Activated CD4-positive, alpha-beta T cell treated with anti-CD3 and anti-CD28 coated beads, Interleukin-2, amount 50 U/mL, for 4 hours (primary cell): Measurements from ENCODE around the gene EREG.
"Not testable (repeated sequence)": the region's sequence is repeated elsewhere in the genome, so short reads cannot be mapped to it uniquely, and the experiment has no call there.

ENCODE experiments used
- DNase-seq, 2 experiments: peaks; one replicate each; pipeline ENCODE4 v3.0.0-alpha.2; 2020

Gene EREG

DNA sequence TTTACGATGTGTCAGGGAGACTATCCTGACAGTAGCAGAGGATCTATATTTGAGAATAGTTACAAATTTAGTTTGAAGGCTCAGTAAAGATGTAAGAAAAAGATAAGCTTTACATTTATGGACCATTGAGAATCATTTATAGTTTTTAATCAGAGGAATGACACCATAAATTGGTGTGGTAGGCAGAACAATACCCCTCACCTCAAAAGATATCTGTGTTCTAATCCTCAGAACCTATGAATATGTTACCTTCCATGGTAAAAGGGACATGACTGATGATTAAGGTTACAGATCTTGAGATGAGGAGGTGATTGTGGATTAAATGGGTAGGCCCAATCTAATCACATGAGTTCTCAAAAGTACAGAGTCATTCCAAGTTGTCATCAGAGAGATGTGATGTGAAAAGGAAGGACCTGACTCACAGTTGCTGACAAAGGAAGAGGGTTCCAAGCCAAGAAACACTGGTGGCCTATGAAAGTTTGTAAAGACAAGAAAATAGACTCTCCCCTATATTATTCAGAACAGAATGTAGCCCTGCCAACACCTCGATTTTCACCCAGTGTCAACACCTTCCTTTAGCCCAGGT is 27.0 kb downstream of the EREG start:
- no peak for DNase-seq

- DNase-seq, result no peak
Measured at GRCh38 chr4:74394476-74395136, 29.7 kb downstream of the EREG start.

- DNase-seq, result no peak
Measured at GRCh38 chr4:74395633-74396032, 30.7 kb downstream of the EREG start.

DNA sequence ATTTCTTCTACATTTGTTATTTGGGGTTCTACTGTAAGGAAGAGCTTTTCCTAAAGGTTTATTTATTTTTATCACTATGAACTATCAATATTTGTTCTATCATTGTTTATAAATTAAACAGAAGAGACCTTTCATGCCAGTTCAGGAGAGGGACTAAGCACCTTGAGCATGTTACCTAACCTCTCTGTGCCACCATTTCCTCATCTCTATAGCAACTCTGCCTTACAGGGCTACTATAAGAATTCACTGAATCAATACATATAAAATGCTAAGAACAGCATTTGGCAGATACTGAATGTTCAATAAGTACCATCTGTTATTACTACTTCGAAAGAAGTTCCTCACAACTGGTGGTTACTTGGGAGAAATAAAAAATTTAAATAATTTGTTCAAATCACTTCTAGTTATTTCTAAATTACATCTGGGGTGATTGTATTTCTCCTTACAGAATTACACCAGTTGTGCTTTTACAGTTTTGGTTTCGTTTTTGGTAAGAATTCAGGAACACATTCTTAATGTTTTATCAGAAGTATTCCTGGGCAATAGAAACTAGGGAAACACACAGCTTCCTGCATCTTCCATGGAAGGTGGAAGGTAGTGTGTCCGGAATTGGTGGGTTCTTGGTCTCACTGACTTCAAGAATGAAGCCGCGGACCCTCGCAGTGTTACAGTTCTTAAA is 32.9 kb downstream of the EREG start:
- no peak for DNase-seq

- not testable (repeated sequence) for DNase-seq
Measured at GRCh38 chr4:74398894-74399589, 34.1 kb downstream of the EREG start.

DNA sequence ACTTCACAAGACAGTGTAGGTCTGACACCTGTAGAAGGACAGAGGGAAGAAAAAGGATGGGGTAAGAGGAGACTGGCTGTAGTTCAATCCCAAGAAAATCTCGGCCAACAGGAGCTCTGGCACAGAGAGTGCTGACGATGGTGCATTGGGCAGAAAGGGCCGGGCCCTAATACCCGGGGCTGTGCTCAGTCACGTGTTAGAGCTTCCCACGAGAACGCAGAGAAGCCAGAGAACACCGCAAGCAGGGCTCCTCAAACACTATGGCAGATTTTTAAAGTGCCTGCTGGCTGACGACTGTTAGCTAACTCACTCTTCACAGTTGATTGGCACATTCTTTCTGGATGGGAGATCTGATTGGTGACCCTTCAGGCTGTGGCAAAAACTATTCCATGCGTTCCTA is 35.5 kb downstream of the EREG start:
- no peak for DNase-seq

- DNase-seq, result no peak
Measured at GRCh38 chr4:74402692-74403456, 37.9 kb downstream of the EREG start.

GRCh38 chr4:74407891-74408290 is 42.9 kb downstream of the EREG start:
- no peak for DNase-seq

- DNase-seq, result no peak
Measured at GRCh38 chr4:74408639-74409038, 43.7 kb downstream of the EREG start.

DNA sequence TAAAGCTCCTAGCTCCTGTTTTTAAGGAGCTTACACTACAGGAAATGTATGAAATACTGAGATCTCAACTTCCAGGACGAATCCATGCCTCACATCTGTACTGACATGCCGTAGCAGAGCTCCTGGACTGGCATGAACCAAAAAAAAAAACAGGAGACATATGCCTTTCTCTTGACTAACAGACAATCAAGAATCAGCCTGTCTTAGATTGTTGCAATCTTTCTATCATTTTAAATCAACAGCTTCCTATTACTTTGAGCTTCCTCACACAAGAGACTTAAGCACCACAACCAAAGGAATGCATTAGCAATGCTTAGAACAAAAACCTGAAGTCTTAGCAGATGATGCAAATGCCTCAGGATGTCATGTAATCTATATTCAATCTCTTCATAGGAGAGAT is 45.3 kb downstream of the EREG start:
- no peak for DNase-seq

DNA sequence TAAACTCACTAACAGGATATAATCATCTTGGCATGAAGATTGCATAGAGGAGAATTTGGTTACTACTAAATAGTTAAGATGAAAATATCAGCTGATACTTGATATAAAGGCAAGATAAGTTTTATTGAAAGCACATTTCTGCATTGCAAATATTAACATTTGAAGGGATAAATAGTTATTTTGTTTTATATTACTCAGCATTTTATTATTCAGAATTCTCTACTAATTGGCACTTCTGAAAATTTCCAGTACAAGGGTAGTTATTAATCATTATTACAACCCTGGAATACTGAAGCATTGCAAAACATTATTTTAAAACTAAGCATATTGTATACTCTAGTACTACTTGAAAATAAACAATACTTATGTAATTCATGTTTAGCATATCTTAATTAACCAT is 47.3 kb downstream of the EREG start:
- DNase-seq, result no peak

DNA sequence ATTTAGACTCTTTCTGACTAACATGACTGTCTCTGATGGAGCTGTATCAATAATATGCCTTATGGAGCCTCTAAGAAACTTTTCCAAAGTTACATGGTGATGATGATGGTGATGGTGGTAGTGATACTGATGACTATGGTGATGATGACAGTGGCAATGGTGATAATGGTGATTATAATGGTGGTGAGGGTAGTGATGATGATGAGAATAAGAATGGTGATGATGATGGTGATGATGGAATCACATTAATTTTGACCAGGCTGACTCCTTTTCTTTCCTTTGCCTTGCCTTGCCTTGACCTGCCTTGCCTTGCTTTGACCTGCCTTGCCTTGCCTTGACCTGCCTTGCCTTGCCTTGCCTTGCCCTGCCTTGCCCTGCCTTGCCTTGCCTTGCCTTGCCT is 48.3 kb downstream of the EREG start:
- no peak for DNase-seq

GRCh38 chr4:74414149-74414809 is 49.3 kb downstream of the EREG start:
- DNase-seq, result no peak

DNA sequence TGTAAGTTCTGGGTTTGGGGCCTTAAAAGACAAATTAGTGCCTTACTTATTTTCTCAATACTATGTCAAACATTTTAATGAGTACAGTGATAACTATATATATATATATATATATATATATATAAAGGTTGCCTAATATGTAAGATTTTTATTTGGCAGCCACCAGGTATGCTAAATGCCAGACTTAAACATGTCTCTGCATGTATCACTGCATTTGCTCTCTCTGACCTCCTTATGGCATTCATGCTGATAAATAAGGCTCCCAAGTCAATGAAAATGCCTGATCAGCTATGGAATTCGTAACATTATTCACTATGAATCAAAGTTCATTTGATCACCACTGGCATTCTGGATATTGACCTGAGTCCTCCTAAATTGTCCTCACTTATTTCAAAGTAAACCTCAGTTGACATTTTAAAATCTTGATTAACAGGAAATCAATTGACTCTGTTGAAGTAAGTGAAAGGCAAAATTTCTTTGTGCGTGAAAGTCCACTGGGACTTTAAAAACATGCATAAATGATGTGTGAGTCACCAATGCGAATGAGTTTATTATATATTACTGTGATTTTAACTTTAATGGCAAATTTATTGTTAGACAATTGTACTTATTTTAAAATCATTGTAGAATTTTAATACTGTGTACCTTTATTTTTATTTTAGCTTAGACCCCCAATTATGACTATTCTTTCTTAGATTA is 50.8 kb downstream of the EREG start:
- no peak for DNase-seq

- no peak for DNase-seq
Measured at GRCh38 chr4:74418063-74418670, 53.2 kb downstream of the EREG start.

DNA sequence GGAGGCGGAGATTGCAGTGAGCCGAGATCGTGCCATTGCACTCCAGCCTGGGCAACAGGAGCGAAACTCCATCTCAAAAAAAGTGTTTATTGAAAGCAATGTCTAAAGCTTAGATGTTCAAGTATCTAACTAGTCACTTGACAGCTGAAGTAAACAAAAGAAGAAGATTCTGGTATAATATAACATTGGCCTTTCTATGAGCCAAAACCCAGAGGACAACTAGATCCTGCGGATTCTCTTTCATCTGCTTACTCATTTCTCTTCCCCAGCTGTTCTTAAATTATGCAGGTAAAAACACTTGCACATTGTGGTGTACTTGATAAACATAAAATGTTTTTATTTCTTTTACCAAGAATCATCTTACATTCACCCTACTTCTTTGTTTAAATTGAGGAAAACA is 55.9 kb downstream of the EREG start:
- DNase-seq, result no peak

- no peak for DNase-seq
Measured at GRCh38 chr4:74423104-74423503, 58.2 kb downstream of the EREG start.

- no peak for DNase-seq
Measured at GRCh38 chr4:74424111-74424510, 59.2 kb downstream of the EREG start.

DNA sequence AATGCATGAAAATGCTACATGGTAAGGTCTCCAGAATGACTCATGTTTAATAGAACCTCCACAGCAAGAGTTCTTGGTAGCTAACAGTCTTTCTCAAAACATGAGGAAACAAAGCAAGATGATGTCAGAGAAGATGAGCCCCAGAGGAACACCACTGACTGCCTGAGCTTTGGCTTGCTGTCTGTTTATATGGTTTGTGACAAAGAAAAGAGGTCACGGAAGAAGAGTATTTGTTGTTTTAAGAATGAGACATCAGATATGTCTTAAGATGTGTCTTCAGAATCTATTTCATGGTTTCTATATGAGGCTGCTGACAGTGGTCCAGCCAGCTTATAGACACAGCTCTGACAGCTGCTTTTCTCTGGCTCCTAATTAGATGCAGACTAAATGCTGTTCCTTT is 61.2 kb downstream of the EREG start:
- DNase-seq, result no peak

- no peak for DNase-seq
Measured at GRCh38 chr4:74428276-74428675, 63.3 kb downstream of the EREG start.

DNA sequence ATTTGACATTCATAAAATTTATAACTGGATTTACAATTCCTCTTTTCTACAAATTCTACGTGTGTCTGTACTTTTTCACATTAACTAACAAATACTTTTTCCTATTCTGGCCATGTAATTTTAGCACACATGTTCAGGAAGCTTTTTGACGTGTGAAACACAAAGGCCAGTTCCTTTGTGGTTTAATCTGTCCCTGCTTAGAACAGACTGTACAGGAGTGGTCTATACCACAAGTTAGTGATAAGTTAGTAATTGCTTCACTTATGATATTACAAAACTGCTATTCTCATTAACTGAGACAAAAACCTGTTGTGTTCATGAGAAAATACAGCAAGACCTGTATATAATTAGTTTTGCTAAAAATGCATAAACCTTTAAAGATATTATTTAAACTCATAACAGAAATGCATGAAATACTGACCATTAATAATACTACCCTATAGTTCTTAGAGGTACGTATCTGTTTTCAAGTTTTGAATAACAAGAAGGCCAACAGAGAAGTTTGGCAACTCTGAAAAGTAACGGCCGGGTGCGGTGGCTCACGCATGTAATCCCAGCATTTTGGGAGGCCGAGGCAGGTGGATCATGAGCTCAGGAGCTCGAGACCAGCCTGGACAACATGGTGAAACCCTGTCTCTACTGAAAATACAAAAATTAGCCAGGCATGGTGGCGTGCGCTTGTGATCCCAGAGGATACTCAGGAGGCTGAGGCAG is 66.3 kb downstream of the EREG start:
- DNase-seq, result no peak
